CD4-positive, alpha-beta T cell treated with Interferon gamma for 1 hour (primary cell): ENCODE measurements around the gene PTPN13.
"Not testable (repeated sequence)": the region's sequence is repeated elsewhere in the genome, so short reads cannot be mapped to it uniquely, and the experiment has no call there.

Source experiments
- DNase-seq: peaks from one replicate; pipeline ENCODE4 v3.0.0-alpha.2; 2020

PTPN13 gene

GRCh38 chr4:86653237-86653865 lies 59.2 kb downstream of the PTPN13 start:
- DNase-seq = no peak

GRCh38 chr4:86656781-86657180 lies 62.7 kb downstream of the PTPN13 start:
- DNase-seq = not testable (repeated sequence)

GRCh38 chr4:86657382-86657781 lies 63.3 kb downstream of the PTPN13 start:
- no peak for DNase-seq

GRCh38 chr4:86657910-86658309 lies 63.8 kb downstream of the PTPN13 start:
- DNase-seq = no peak

GRCh38 chr4:86660401-86660800 lies 66.3 kb downstream of the PTPN13 start:
- no peak for DNase-seq

- no peak for DNase-seq
These were observed 66.9 kb downstream of the PTPN13 start for GRCh38 chr4:86661006-86661405.

GRCh38 chr4:86661418-86661817 lies 67.3 kb downstream of the PTPN13 start:
- DNase-seq = no peak

- no peak for DNase-seq
These were observed 70.8 kb downstream of the PTPN13 start for GRCh38 chr4:86664959-86665358.

GRCh38 chr4:86670298-86670697 lies 76.2 kb downstream of the PTPN13 start:
- no peak for DNase-seq

- no peak for DNase-seq
These were observed 76.6 kb downstream of the PTPN13 start for GRCh38 chr4:86670756-86671155.

GRCh38 chr4:86675548-86675947 lies 81.4 kb downstream of the PTPN13 start:
- DNase-seq = no peak

GRCh38 chr4:86678796-86679195 lies 84.7 kb downstream of the PTPN13 start:
- no peak for DNase-seq

- no peak for DNase-seq
These were observed 85.3 kb downstream of the PTPN13 start for GRCh38 chr4:86679441-86679840.

GRCh38 chr4:86683167-86683566 lies 89.1 kb downstream of the PTPN13 start:
- no peak for DNase-seq

- DNase-seq = no peak
These were observed 89.9 kb downstream of the PTPN13 start for GRCh38 chr4:86683983-86684382.

- DNase-seq = no peak
These were observed 91.3 kb downstream of the PTPN13 start for GRCh38 chr4:86685401-86685800.

GRCh38 chr4:86686741-86687140 lies 92.6 kb downstream of the PTPN13 start:
- DNase-seq = no peak

GRCh38 chr4:86688026-86688425 lies 93.9 kb downstream of the PTPN13 start:
- DNase-seq = no peak

- DNase-seq = no peak
These were observed 110.5 kb downstream of the PTPN13 start for GRCh38 chr4:86704601-86705000.

- no peak for DNase-seq
These were observed 112.9 kb downstream of the PTPN13 start for GRCh38 chr4:86706923-86707597.

- no peak for DNase-seq
These were observed 123.5 kb downstream of the PTPN13 start for GRCh38 chr4:86717651-86718050.

GRCh38 chr4:86718152-86718551 lies 124.0 kb downstream of the PTPN13 start:
- DNase-seq = no peak

- DNase-seq = not testable (repeated sequence)
These were observed 125.0 kb downstream of the PTPN13 start for GRCh38 chr4:86719149-86719548.

GRCh38 chr4:86720508-86721068 lies 126.5 kb downstream of the PTPN13 start:
- DNase-seq = no peak

- DNase-seq = no peak
These were observed 127.3 kb downstream of the PTPN13 start for GRCh38 chr4:86721412-86721811.
